K562 (cell line): ENCODE measurements around the gene PACSIN1. TPM values are rescaled to one million over a fixed set of nuclear protein-coding genes. Genes with fewer than 3 reads are reported as not detected.

Source experiments
- ERF ChIP-seq: fragments of 450-650 bp; formaldehyde crosslinking; IDR thresholded peaks from 2 replicates; pipeline ENCODE4 v1.4.0; 2020; ENCODE audit warnings: mild to moderate bottlenecking, mixed read lengths
- ESRRB ChIP-seq: fragments of 250-450 bp; sonication (Bioruptor Pico); IDR thresholded peaks from 2 replicates; pipeline ENCODE4 v1.5.0; 2020; ENCODE audit warnings: mild to moderate bottlenecking, moderate library complexity, borderline replicate concordance
- MBD2 ChIP-seq: sonication (generic); IDR thresholded peaks from 2 replicates; pipeline ENCODE4 v1.6.1; 2016; ENCODE audit warnings: low read depth, borderline replicate concordance
- PATZ1 ChIP-seq: fragments of 250-450 bp; sonication (Bioruptor Pico); IDR thresholded peaks from 2 replicates; pipeline ENCODE4 v1.5.0; 2020; ENCODE audit warnings: mild to moderate bottlenecking, borderline replicate concordance
- PHF8 ChIP-seq: fragments of 200-600 bp; sonication (generic); IDR thresholded peaks from 2 replicates; pipeline ENCODE4 v1.6.1; 2012; ENCODE audit warnings: mixed run types, mild to moderate bottlenecking, inconsistent platforms, low read length, moderate library complexity, borderline replicate concordance
- SMARCC2 ChIP-seq: fragments of 450-650 bp; IDR thresholded peaks from 2 replicates; pipeline ENCODE4 v1.6.1; 2017; ENCODE audit warnings: antibody characterized with exemption, moderate library complexity, mild to moderate bottlenecking, low read depth
- VEZF1 ChIP-seq: fragments of 200-800 bp; sonication (Bioruptor generic); IDR thresholded peaks from 2 replicates; pipeline ENCODE4 v1.6.1; 2017; ENCODE audit warnings: missing genetic modification characterization, missing compliant biosample characterization
- ZBTB26 ChIP-seq: fragments of 450-650 bp; formaldehyde crosslinking; IDR thresholded peaks from 2 replicates; pipeline ENCODE4 v1.4.0; 2022; ENCODE audit warnings: missing genetic modification characterization
- ZFP36 ChIP-seq: fragments of 150-350 bp; IDR thresholded peaks from 2 replicates; pipeline ENCODE4 v1.6.1; 2018; ENCODE audit warnings: low read length, low read depth; ENCODE audit not compliant: partially characterized antibody
- ZMIZ1 ChIP-seq, 2 experiments: fragments of 150-350 bp in 1 of 2; IDR thresholded peaks; 2 replicates each; pipeline ENCODE4 v1.6.1; 2012 to 2016; ENCODE audit warnings: low read depth in 2 of 2, low read length in 2 of 2, mild to moderate bottlenecking in 1 of 2, moderate library complexity in 1 of 2
- ZNF143 ChIP-seq: sonication (generic); formaldehyde crosslinking; IDR thresholded peaks from 2 replicates; pipeline ENCODE4 v1.9.0; 2022; ENCODE audit warnings: mild to moderate bottlenecking, missing genetic modification reagents
- ZNF253 ChIP-seq: fragments of 250-450 bp; sonication (Bioruptor Pico); conservative IDR thresholded peaks from 2 replicates; pipeline ENCODE4 v1.6.1; 2021; ENCODE audit warnings: mild to moderate bottlenecking
- polyA plus RNA-seq, 8 experiments: library from polyadenylated mRNA; depleted of rRNA in 4 of 8; stranded (reverse) in 5 of 8; unstranded in 3 of 8; fragments of >200 nt; fragmentation: Nextera tagmentation in 2 of 8; fragmentation: Illumina TruSeq in 1 of 8; extraction: Ambion mirVana in 2 of 8; extraction: Trizol in 1 of 8; gene quantifications; 2 replicates each; pipeline versions ENCODE4 v1.2.1 to v1.2.3, GENCODE V29; 2011 to 2014; ENCODE audit warnings: inconsistent platforms in 1 of 8, missing spikeins in 1 of 8
- total RNA-seq, 7 experiments: library from RNA; depleted of rRNA in 6 of 7; stranded (reverse); fragments of >200 nt in 6 of 7; fragmentation: Illumina TruSeq in 2 of 7; extraction: Trizol in 2 of 7; gene quantifications; 2 replicates each; pipeline versions ENCODE4 v1.2.1 to v1.2.3, GENCODE V29; 2011 to 2021; ENCODE audit warnings: low replicate concordance in 1 of 7

The PACSIN1 gene
- total and polyA plus RNA-seq, 9 of the 15 experiments (the other 6 are each of a cell fraction or from before 2014, with no cell fraction given): 0.01 to 1.7 (median 0.45) TPM

GRCh38 chr6:34462551-34462971, 3.3 kb upstream of the PACSIN1 start (continued):
- TF ChIP-seq PATZ1 (CRISPR knock-in tag): no peak
- TF ChIP-seq ZNF143: no peak
- no peak for TF ChIP-seq MBD2
- TF ChIP-seq ZMIZ1 (IDR thresholded peaks at IDR 0.05; ENCODE audit: low read depth in 2 of 2, low read length in 2 of 2): no peak
- TF ChIP-seq PHF8: 0 out of 2 replicates have a peak, but pooled peaks have one; percentile 7
- TF ChIP-seq SMARCC2: no peak
- no peak for TF ChIP-seq ESRRB
- peak; percentile 9 for TF ChIP-seq ZFP36
- TF ChIP-seq ZNF253 (CRISPR knock-in tag): no peak
- TF ChIP-seq ZBTB26 (CRISPR knock-in tag): no peak
- TF ChIP-seq ERF (CRISPR knock-in tag): no peak
- peak; percentile 40; the same call in 1 of the 2 replicates for TF ChIP-seq VEZF1
- TF ChIP-seq, all 486 proteins: peak for 14
